Measurements from ENCODE around the gene JAG1.

The JAG1 gene

DNA sequence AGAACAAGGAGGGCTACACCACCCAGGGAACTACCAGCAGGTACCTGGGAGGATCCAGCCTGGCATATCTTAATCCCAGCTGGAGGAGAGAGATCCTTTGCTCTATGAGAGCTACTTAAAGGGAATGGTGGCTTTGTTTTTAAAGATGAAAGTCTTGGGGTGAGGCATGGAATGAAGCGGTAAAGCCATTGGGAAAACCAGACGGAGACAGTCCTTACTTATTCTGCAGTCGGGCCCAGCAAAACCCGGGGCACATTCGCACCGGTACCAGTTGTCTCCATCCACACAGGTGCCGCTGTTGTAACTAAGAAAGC is 30.3 kb downstream of the JAG1 start:
- no peak overlapping the region for H3K4me3 ChIP-seq (ENCODE audit: low read length)
- no peak for DNase-seq (ENCODE audit: low read depth)
- TF ChIP-seq CTCF (conservative IDR thresholded peaks at IDR 0.05; ENCODE audit: low read length) = no peak

GRCh38 chr20:10642856-10643559 is 30.8 kb downstream of the JAG1 start:
- DNase-seq (ENCODE audit: low read depth) = no peak
- no peak for TF ChIP-seq CTCF (conservative IDR thresholded peaks at IDR 0.05; ENCODE audit: low read length)
- no peak overlapping the region for H3K4me3 ChIP-seq (ENCODE audit: low read length)

- H3K4me3 ChIP-seq (ENCODE audit: low read length) = no peak overlapping the region
- no peak for TF ChIP-seq CTCF (conservative IDR thresholded peaks at IDR 0.05; ENCODE audit: low read length)
- no peak for DNase-seq (ENCODE audit: low read depth)
Measured at GRCh38 chr20:10641893-10642292, 31.9 kb downstream of the JAG1 start.

- TF ChIP-seq CTCF (conservative IDR thresholded peaks at IDR 0.05; ENCODE audit: low read length) = no peak
- DNase-seq (ENCODE audit: low read depth) = no peak
- no peak overlapping the region for H3K4me3 ChIP-seq (ENCODE audit: low read length)
Measured at GRCh38 chr20:10641467-10641866, 32.3 kb downstream of the JAG1 start.

- no peak for DNase-seq (ENCODE audit: low read depth)
- H3K4me3 ChIP-seq (ENCODE audit: low read length) = no peak overlapping the region
- TF ChIP-seq CTCF (conservative IDR thresholded peaks at IDR 0.05; ENCODE audit: low read length) = no peak
Measured at GRCh38 chr20:10640897-10641296, 32.9 kb downstream of the JAG1 start.

GRCh38 chr20:10639737-10640556 is 33.9 kb downstream of the JAG1 start:
- no peak for DNase-seq (ENCODE audit: low read depth)
- TF ChIP-seq CTCF (conservative IDR thresholded peaks at IDR 0.05; ENCODE audit: low read length) = no peak
- H3K4me3 ChIP-seq (ENCODE audit: low read length) = no peak overlapping the region
